Testis (tissue), 3 donors: ENCODE measurements around the gene DLG2. TPM values are rescaled to one million over a fixed set of nuclear protein-coding genes. Genes with fewer than 3 reads are reported as not detected.

Source experiments
- DNase-seq: peaks from one replicate; pipeline ENCODE4 v3.0.0-alpha.2; 2019
- H3K27ac ChIP-seq, 2 donors: fragments of 200-600 bp; sonication (generic); one replicate each; pipeline ENCODE4 v1.5.1; 2019
- H3K27me3 ChIP-seq: fragments of 200-600 bp; sonication (generic); one replicate; pipeline ENCODE4 v1.5.1; 2019
- H3K36me3 ChIP-seq: fragments of 200-600 bp; sonication (generic); one replicate; pipeline ENCODE4 v1.5.1; 2017; ENCODE audit warnings: low read depth; ENCODE audit errors: missing control alignments
- H3K4me1 ChIP-seq: fragments of 200-600 bp; sonication (generic); one replicate; pipeline ENCODE4 v1.5.1; 2019
- H3K4me3 ChIP-seq, 2 donors: fragments of 200-600 bp; sonication (generic); one replicate each; pipeline ENCODE4 v1.5.1; 2017 to 2019
- H3K9me3 ChIP-seq: fragments of 200-600 bp; sonication (generic); one replicate; pipeline ENCODE4 v1.5.1; 2017
- CTCF ChIP-seq, 3 experiments: fragments of 450-650 bp in 2 of 3; fragments of 200-600 bp in 1 of 3; sonication (generic) in 1 of 3; IDR thresholded peaks; one replicate each; pipeline ENCODE4 v1.5.1; 2016 to 2019; ENCODE audit warnings: antibody characterized with exemption in 3 of 3, mild to moderate bottlenecking in 2 of 3, moderate library complexity in 1 of 3
- POLR2A ChIP-seq: fragments of 450-650 bp; IDR thresholded peaks from one replicate; pipeline ENCODE4 v1.6.1; 2017; ENCODE audit warnings: antibody characterized with exemption, mild to moderate bottlenecking, moderate library complexity
- WGBS, 2 donors: methylation state at CpG; one replicate each; pipeline ENCODE4 v1.1.5; 2018; 5-methylcytosine and 5-hydroxymethylcytosine counted together
- intact Hi-C: fragments of 100-400 bp; cut with DNase I; formaldehyde crosslinking; loops from one replicate; pipeline ENCODE4 v1.15.1; 2023; ENCODE audit warnings: low total_unique reads
- polyA plus RNA-seq: library from polyadenylated mRNA; stranded (reverse); fragments of 350-450 nt; fragmentation: Illumina TruSeq; extraction: RNeasy Lipid Tissue Mini Kit (QIAGEN cat#74804); gene quantifications from one replicate; pipeline ENCODE4 v1.2.3, GENCODE V29; 2014; ENCODE audit warnings: low read depth, low replicate concordance; ENCODE audit not compliant: insufficient read depth
- total RNA-seq, 2 donors: library from RNA; depleted of rRNA; stranded (reverse); fragments of >200 nt; gene quantifications; one replicate each; pipeline ENCODE4 v1.2.3, GENCODE V29; 2016

Gene DLG2
- total and polyA plus RNA-seq, 3 donors from 2014 or later, result 13.8 to 23.0 (median 14.1) TPM

DNA sequence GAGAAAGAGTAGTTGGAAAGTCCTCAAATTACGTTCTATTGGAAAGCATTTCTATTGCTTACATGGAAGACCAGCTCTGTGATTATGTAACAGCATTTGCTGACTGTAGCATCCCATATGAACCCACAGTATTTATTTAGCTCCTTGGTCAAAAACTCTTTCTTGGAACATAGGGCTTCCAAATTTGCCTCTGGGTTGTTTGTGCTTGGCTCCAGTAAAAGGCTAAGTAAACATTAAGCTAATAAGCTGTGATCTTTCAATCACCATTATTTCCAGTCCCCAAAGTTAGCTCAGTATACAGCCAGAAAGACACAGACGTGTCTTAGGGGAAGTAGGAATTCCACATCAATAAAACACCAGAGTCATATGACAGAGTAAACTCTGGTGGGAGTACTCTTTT, 668.8 kb downstream of the DLG2 start:
- H3K36me3 ChIP-seq, result no peaks in the 10 kb centered on the region
- no peaks in the 10 kb centered on the region for H3K4me1 ChIP-seq
- H3K27me3 ChIP-seq, result no peaks in the 10 kb centered on the region
- 69 to 75% methylated on average over 2 of the region's 2 CpGs for WGBS, 2 donors
- H3K27ac ChIP-seq, result no peak overlapping the region
- DNase-seq, result no peak
- no peak overlapping the region for H3K4me3 ChIP-seq
- intact Hi-C loops, result no loop called here
- TF ChIP-seq POLR2A, result no peak
- no peak for TF ChIP-seq CTCF (IDR thresholded peaks at IDR 0.05)
- H3K9me3 ChIP-seq, result no peaks in the 10 kb centered on the region

DNA sequence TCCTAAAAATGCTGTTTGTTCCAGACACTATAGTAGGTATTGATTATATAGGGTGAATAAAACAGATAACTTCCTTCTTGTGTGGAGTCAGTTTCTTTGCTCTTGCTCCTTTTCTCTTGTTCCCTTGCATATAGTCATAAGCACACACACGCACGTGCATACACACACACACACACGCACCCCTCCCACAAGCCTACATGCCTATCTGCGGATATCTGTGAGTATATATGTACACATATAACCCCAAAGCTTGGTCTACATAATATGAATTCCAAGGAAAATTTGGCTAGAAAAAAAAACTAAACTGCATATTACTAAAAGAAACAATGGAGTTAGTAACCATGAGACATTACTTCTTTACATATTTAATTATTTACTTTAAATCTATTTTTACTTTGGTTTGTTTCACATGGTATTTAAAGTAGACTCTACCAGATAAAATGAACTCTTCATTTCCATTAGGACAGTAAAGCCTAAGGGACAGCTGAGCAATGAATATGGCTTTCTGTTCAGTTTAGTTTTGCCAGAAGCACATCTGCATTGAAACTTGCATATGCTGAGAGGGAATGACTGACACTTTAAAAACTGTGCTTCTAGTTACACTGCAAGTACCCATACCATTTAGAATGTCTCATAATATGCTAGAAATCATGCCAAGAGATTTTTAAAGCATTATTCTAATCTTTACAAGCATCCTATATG, 676.4 kb downstream of the DLG2 start:
- Histone ChIP-seq H3K4me3 (no peak overlapping the region), H3K27me3 (no peaks in the 10 kb centered on the region), H3K36me3 (no peaks in the 10 kb centered on the region), H3K27ac (no peak overlapping the region), H3K4me1 (no peaks in the 10 kb centered on the region), H3K9me3 (no peaks in the 10 kb centered on the region)
- no peak for DNase-seq
- TF ChIP-seq CTCF (IDR thresholded peaks at IDR 0.05), result no peak
- TF ChIP-seq POLR2A, result no peak
- 92 to 96% methylated on average over 4 of the region's 4 CpGs for WGBS, 2 donors
- intact Hi-C loops, result no loop called here

DNA sequence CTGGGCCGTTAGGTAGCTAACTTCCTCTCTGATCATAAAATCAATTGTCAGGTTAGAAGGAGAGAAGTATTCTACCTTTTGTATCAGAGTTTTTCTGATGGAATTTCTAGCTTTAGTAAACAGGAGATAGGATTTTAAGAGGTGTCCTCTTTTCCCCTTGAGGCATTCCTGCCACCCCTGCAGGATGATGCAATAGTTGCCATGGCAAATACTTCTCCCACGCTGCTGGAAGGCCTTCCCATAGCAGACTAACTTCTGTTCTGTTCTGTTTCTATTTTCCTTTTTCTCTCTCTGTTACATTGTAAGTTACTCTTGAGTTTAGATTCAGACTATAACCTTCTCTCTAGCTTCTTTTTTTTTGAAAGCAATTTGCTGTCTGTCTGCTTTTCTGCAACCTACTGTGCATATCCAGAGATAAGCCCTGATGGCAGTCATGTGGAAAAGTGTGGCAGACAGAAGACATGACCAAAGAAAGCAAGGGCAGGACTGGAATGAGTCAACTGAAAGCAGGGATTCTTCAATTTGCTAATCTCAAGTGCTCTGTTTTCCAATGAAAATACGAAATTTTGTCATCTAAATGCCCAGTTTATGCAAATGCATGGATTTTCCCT, 679.1 kb downstream of the DLG2 start:
- no peaks in the 10 kb centered on the region for H3K27me3 ChIP-seq
- intact Hi-C loops, result no loop called here
- H3K27ac ChIP-seq, result no peak overlapping the region
- H3K4me3 ChIP-seq, result no peak overlapping the region
- 58 to 67% methylated on average over 3 of the region's 3 CpGs for WGBS, 2 donors
- no peak for DNase-seq
- TF ChIP-seq CTCF (IDR thresholded peaks at IDR 0.05) (no peak), POLR2A (no peak)
- no peaks in the 10 kb centered on the region for H3K9me3 ChIP-seq
- H3K36me3 ChIP-seq, result no peaks in the 10 kb centered on the region
- H3K4me1 ChIP-seq, result no peaks in the 10 kb centered on the region

DNA sequence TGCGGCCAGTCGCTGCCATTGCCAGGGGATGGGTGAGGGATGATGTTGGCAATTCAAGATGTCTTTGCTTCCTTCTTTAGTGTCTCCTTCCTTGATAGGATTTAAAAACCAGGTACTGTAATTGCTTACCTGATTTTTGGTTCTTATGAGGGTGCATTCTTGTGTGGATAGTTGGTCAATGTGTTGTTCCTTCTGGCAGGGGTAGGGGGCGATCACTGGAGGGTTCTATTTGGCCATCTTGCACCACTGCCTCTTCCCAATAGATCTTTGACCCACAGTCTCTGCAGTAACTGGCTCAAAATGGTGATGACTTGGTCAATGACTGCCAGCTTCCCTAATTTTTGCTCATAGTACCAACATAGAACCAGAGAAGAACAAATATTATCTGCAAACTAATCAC, 680.1 kb downstream of the DLG2 start:
- DNase-seq, result no peak
- intact Hi-C loops, result no loop called here
- Histone ChIP-seq H3K27ac (no peak overlapping the region), H3K36me3 (no peaks in the 10 kb centered on the region), H3K4me1 (no peaks in the 10 kb centered on the region), H3K4me3 (no peak overlapping the region), H3K27me3 (no peaks in the 10 kb centered on the region), H3K9me3 (no peaks in the 10 kb centered on the region)
- TF ChIP-seq POLR2A, result no peak
- TF ChIP-seq CTCF (IDR thresholded peaks at IDR 0.05), result no peak
- WGBS, 2 donors, result 92 to 99% methylated on average over 3 of the region's 3 CpGs

DNA sequence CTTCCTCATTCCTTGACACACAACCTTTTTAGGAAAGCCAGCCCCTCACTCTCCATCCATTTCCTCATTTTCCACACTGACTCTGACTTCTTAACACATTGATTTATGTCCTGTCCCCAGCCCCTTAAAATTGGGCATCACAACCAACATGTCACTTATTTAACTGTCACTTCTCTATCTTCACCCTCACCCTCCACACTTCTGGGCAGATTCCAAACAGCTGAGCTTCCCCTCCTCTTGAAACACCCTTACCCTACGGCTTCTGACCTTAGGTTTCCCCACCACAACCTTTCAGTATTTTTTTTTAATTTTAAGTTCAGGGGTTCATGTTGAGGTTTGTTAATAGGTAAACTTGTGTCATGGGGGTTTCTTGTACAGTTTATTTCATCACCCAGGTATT, 696.3 kb downstream of the DLG2 start:
- Histone ChIP-seq H3K27me3 (no peaks in the 10 kb centered on the region), H3K9me3 (no peaks in the 10 kb centered on the region), H3K27ac (no peak overlapping the region), H3K4me1 (no peaks in the 10 kb centered on the region), H3K36me3 (no peaks in the 10 kb centered on the region), H3K4me3 (no peak overlapping the region)
- 39 to 91% methylated on average over 1 of the region's 1 CpG for WGBS, 2 donors
- intact Hi-C loops, result no loop called here
- no peak for TF ChIP-seq CTCF (IDR thresholded peaks at IDR 0.05)
- TF ChIP-seq POLR2A, result no peak
- no peak for DNase-seq
